ENCODE data around the gene CCT6B. TPM values are rescaled to one million over a fixed set of nuclear protein-coding genes. Genes with fewer than 3 reads are reported as not detected.
A peak's percentile ranks its signal among the peaks of the same experiment; 100 is the strongest.

Gene CCT6B
- total and polyA plus RNA-seq, 9 of the 15 experiments (the other 6 are each of a cell fraction or from before 2014, with no cell fraction given): 0.25 to 0.91 (median 0.58) TPM

DNA sequence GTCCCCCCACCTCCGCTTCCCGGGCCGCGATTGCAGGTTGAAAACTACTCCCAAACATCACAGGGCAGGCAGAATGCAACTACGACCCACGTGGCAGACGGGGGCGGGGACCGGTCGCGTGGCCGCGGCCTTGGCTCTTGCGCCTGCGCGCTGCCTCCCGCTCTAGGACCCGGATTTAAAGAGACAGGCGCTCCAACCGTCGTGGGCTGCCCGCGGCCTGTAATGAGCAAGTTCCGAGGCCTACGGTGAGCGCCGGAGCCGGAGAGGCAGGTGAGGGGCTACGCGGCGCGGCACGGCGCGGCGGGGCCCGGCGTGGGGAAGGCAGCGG, 19.1 kb upstream of the CCT6B start, which contains the start of gene LIG3 (continued):
- TF ChIP-seq, protein P1, sequence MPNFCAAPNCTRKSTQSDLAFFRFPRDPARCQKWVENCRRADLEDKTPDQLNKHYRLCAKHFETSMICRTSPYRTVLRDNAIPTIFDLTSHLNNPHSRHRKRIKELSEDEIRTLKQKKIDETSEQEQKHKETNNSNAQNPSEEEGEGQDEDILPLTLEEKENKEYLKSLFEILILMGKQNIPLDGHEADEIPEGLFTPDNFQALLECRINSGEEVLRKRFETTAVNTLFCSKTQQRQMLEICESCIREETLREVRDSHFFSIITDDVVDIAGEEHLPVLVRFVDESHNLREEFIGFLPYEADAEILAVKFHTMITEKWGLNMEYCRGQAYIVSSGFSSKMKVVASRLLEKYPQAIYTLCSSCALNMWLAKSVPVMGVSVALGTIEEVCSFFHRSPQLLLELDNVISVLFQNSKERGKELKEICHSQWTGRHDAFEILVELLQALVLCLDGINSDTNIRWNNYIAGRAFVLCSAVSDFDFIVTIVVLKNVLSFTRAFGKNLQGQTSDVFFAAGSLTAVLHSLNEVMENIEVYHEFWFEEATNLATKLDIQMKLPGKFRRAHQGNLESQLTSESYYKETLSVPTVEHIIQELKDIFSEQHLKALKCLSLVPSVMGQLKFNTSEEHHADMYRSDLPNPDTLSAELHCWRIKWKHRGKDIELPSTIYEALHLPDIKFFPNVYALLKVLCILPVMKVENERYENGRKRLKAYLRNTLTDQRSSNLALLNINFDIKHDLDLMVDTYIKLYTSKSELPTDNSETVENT (CRISPR knock-in tag; IDR thresholded peaks at IDR 0.05): peak; percentile 64; the same call in 1 of the 2 replicates
- TF ChIP-seq, protein P2, sequence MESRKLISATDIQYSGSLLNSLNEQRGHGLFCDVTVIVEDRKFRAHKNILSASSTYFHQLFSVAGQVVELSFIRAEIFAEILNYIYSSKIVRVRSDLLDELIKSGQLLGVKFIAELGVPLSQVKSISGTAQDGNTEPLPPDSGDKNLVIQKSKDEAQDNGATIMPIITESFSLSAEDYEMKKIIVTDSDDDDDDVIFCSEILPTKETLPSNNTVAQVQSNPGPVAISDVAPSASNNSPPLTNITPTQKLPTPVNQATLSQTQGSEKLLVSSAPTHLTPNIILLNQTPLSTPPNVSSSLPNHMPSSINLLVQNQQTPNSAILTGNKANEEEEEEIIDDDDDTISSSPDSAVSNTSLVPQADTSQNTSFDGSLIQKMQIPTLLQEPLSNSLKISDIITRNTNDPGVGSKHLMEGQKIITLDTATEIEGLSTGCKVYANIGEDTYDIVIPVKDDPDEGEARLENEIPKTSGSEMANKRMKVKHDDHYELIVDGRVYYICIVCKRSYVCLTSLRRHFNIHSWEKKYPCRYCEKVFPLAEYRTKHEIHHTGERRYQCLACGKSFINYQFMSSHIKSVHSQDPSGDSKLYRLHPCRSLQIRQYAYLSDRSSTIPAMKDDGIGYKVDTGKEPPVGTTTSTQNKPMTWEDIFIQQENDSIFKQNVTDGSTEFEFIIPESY (CRISPR knock-in tag; IDR thresholded peaks at IDR 0.05): no peak
- no peak for TF ChIP-seq CBFA2T3 (IDR thresholded peaks at IDR 0.05)
- TF ChIP-seq ETS2 (tag; IDR thresholded peaks at IDR 0.05; ENCODE audit: borderline replicate concordance, poor library complexity, severe bottlenecking): no peak

- H3K9me1 ChIP-seq (ENCODE audit: control insufficient read depth, insufficient read depth, low read length): no peaks in the 10 kb centered on the region
- H3K4me1 ChIP-seq (replicated peaks in 1 of 2; ENCODE audit: control insufficient read depth in 2 of 2, insufficient read depth in 2 of 2, low read length in 2 of 2): peaks cover 17 to 29% of the 10 kb centered on the region in 2 experiments; a peak in 4 of 5 replicates
- WGBS (ENCODE audit: insufficient coverage, low coverage, missing lambda C conversion rate): 5% methylated on average over 14 of the region's 15 CpGs
- H3K36me3 ChIP-seq (ENCODE audit: control insufficient read depth, insufficient read depth, low read length): peaks cover 17% of the 10 kb centered on the region
- DNase-seq (ENCODE audit: extremely low read depth in 1 of 4, low spot score in 3 of 4): peak in 2 of 4 experiments; percentile 41 to 50
- in situ Hi-C loops (cut with MboI): no loop called here
- intact Hi-C loops (cut with micrococcal nuclease): loop anchor here (2.0 to 5.0 kb wide), 3 partner anchors 19 to 108 kb away; partner anchors contain the start of genes CCT6B and ZNF830
- no peaks in the 10 kb centered on the region for H4K20me1 ChIP-seq (replicated peaks; ENCODE audit: control insufficient read depth, insufficient read depth, low read length)
- H3K27ac ChIP-seq (ENCODE audit: extremely low read depth, low read depth, low read length): peak overlapping the region; percentile 96
- peak overlapping the region; percentile 90 for H2AFZ ChIP-seq (ENCODE audit: low read depth, low read length)
- H3K79me2 ChIP-seq (ENCODE audit: control insufficient read depth, insufficient read depth, low read length): peaks cover 40% of the 10 kb centered on the region
- no peak for ATAC-seq
- H3K9ac ChIP-seq (ENCODE audit: insufficient read depth in 1 of 2, low read depth in 2 of 2, low read length in 2 of 2): peak overlapping the region; percentile 97 to 99
- no peaks in the 10 kb centered on the region for H3K27me3 ChIP-seq (ENCODE audit: control insufficient read depth in 2 of 2, insufficient read depth in 2 of 2, low read length in 2 of 2)
- H3K9me3 ChIP-seq (replicated peaks; ENCODE audit: control insufficient read depth, insufficient read depth, low read depth, low read length): no peaks in the 10 kb centered on the region
- TSS peak; percentile 95 for BruUV-seq (replicated peaks)
- peak; percentile 49 for FAIRE-seq
- peak overlapping the region; percentile 78 for H3K4me3 ChIP-seq
- POLR2A ChIA-PET: interaction anchor here (1.0 to 3.4 kb wide), 14 partner anchors 12 to 536 kb away, joined by 3 to 27 read pairs (median 4); partner anchors contain the start of gene RAD51D
- CTCF ChIA-PET (ENCODE audit: low intra/inter-chr PET ratio): interaction anchor here (0.7 kb wide), 1 partner anchor 435 kb away, joined by 3 read pairs; no protein-coding TSS in a partner anchor
- H3K4me2 ChIP-seq (ENCODE audit: insufficient read depth, low read length): peak overlapping the region; percentile 89
- no peak for TF ChIP-seq HDGF (IDR thresholded peaks at IDR 0.05)
- no peak for TF ChIP-seq KDM1A (IDR thresholded peaks at IDR 0.05)
- TF ChIP-seq CREB1 (IDR thresholded peaks at IDR 0.05): no peak
- no peak for TF ChIP-seq CREB1 (CRISPR knock-in tag; IDR thresholded peaks at IDR 0.05)
- no peak for TF ChIP-seq E2F4 (CRISPR knock-in tag; IDR thresholded peaks at IDR 0.05; ENCODE audit: low read depth)
- no peak for TF ChIP-seq ZNF143 (CRISPR knock-in tag; IDR thresholded peaks at IDR 0.05)
- TF ChIP-seq ARID2 (IDR thresholded peaks at IDR 0.05): no peak
- TF ChIP-seq ZNF3 (CRISPR knock-in tag; IDR thresholded peaks at IDR 0.05): no peak
- TF ChIP-seq CHD1 (IDR thresholded peaks at IDR 0.05; ENCODE audit: low read length): no peak
- no peak for TF ChIP-seq XRCC5 (IDR thresholded peaks at IDR 0.05; ENCODE audit: low read depth, low read length)
- no peak for TF ChIP-seq HMG20A (CRISPR knock-in tag; conservative IDR thresholded peaks at IDR 0.05)
Observed at GRCh38 chr17:34979650-34980352, 18.5 kb upstream of the CCT6B start.
